ENCODE measurements around the gene GFRA1. TPM values are rescaled to one million over a fixed set of nuclear protein-coding genes. Genes with fewer than 3 reads are reported as not detected.

The GFRA1 gene
- total RNA-seq, 1 donor from 2014 or later = 44.1 TPM

- Mint-ChIP-seq H3K36me3 (ENCODE audit: unreplicated experiment) (no peaks in the 10 kb centered on the region), H3K27ac (ENCODE audit: unreplicated experiment) (no peak overlapping the region), H3K27me3 (ENCODE audit: unreplicated experiment) (no peaks in the 10 kb centered on the region), H3K4me1 (ENCODE audit: unreplicated experiment) (peaks cover 1% of the 10 kb centered on the region), H3K4me3 (ENCODE audit: unreplicated experiment) (no peak overlapping the region), H3K9me3 (ENCODE audit: unreplicated experiment) (peaks cover 9% of the 10 kb centered on the region)
- DNase-seq (ENCODE audit: extremely low spot score, unreplicated experiment) = no peak
- TF ChIP-seq CTCF (IDR thresholded peaks at IDR 0.05) = no peak
Observed at GRCh38 chr10:116201011-116201410, 72.0 kb downstream of the GFRA1 start.

GRCh38 chr10:116198676-116199035 lies 74.3 kb downstream of the GFRA1 start:
- Mint-ChIP-seq H3K27me3 (ENCODE audit: unreplicated experiment) (no peaks in the 10 kb centered on the region), H3K9me3 (ENCODE audit: unreplicated experiment) (peaks cover 26% of the 10 kb centered on the region), H3K4me1 (ENCODE audit: unreplicated experiment) (no peaks in the 10 kb centered on the region), H3K36me3 (ENCODE audit: unreplicated experiment) (peaks cover 2% of the 10 kb centered on the region), H3K27ac (ENCODE audit: unreplicated experiment) (no peak overlapping the region), H3K4me3 (ENCODE audit: unreplicated experiment) (no peak overlapping the region)
- TF ChIP-seq CTCF (IDR thresholded peaks at IDR 0.05) = no peak
- no peak for DNase-seq (ENCODE audit: extremely low spot score, unreplicated experiment)

DNA sequence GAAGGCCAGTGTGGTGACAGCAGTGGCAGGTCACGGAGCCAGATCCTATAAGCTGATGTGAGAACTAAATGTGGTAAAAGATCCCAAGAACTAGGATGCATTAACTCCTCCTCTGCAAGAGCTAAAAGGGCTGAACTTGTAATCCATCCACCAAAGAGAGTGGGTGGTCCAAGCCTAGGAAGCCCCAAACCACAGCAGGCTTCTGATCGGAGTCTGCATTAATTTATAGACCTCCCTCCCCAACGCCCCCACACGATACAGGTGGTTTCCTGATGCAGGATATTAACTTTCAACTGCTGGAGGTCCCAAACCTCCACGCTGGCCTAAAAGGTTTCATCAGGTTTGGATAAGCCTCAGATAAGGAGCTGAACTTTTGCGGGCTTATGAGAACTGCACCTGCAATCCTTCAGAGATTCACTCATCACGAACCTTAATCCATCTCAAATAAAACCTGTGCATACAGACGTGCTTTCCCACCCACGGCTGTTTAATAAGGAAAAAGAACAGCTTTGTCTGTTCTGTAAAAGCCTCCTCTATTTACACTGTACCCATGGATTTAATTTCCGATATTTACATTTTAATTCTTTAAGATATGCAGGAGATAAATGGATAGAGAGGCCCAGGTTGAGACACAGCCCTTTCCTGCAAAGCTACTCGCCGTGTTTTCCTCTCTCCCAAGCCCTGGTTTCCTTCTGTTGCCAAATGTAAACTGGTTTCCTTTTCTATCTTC lies 74.9 kb downstream of the GFRA1 start:
- peaks cover 26% of the 10 kb centered on the region for H3K9me3 Mint-ChIP-seq (ENCODE audit: unreplicated experiment)
- TF ChIP-seq CTCF (IDR thresholded peaks at IDR 0.05) = no peak
- H3K4me1 Mint-ChIP-seq (ENCODE audit: unreplicated experiment) = no peaks in the 10 kb centered on the region
- H3K27me3 Mint-ChIP-seq (ENCODE audit: unreplicated experiment) = no peaks in the 10 kb centered on the region
- DNase-seq (ENCODE audit: extremely low spot score, unreplicated experiment) = no peak
- peaks cover 2% of the 10 kb centered on the region for H3K36me3 Mint-ChIP-seq (ENCODE audit: unreplicated experiment)
- H3K27ac Mint-ChIP-seq (ENCODE audit: unreplicated experiment) = no peak overlapping the region
- H3K4me3 Mint-ChIP-seq (ENCODE audit: unreplicated experiment) = no peak overlapping the region

GRCh38 chr10:116195583-116195982 lies 77.4 kb downstream of the GFRA1 start:
- H3K27ac Mint-ChIP-seq (ENCODE audit: unreplicated experiment) = no peak overlapping the region
- H3K27me3 Mint-ChIP-seq (ENCODE audit: unreplicated experiment) = no peaks in the 10 kb centered on the region
- no peak for DNase-seq (ENCODE audit: extremely low spot score, unreplicated experiment)
- H3K36me3 Mint-ChIP-seq (ENCODE audit: unreplicated experiment) = peaks cover 2% of the 10 kb centered on the region
- no peaks in the 10 kb centered on the region for H3K4me1 Mint-ChIP-seq (ENCODE audit: unreplicated experiment)
- peaks cover 17% of the 10 kb centered on the region for H3K9me3 Mint-ChIP-seq (ENCODE audit: unreplicated experiment)
- no peak for TF ChIP-seq CTCF (IDR thresholded peaks at IDR 0.05)
- no peak overlapping the region for H3K4me3 Mint-ChIP-seq (ENCODE audit: unreplicated experiment)

DNA sequence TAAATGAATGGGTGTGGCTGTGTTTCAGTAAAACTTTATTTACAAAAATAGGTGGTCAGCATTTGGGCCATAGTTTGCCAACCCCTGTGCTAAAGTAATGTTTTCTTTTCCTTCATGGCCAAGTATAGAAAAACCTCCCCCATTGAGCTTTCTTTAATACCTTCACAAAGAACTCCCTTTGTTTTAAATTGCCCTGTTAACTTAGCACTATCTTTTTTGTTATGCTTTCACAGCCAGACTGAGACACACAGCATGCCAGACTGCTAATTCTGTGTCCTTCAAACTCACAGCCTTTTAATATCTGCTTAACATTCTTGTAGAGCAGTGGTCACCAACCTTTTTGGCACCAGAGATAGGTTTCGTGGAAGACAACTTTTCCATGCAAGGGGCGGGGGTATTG lies 78.0 kb downstream of the GFRA1 start:
- H3K36me3 Mint-ChIP-seq (ENCODE audit: unreplicated experiment) = peaks cover 2% of the 10 kb centered on the region
- DNase-seq (ENCODE audit: extremely low spot score, unreplicated experiment) = no peak
- TF ChIP-seq CTCF (IDR thresholded peaks at IDR 0.05) = no peak
- H3K4me1 Mint-ChIP-seq (ENCODE audit: unreplicated experiment) = no peaks in the 10 kb centered on the region
- no peak overlapping the region for H3K4me3 Mint-ChIP-seq (ENCODE audit: unreplicated experiment)
- H3K9me3 Mint-ChIP-seq (ENCODE audit: unreplicated experiment) = peaks cover 17% of the 10 kb centered on the region
- H3K27ac Mint-ChIP-seq (ENCODE audit: unreplicated experiment) = no peak overlapping the region
- H3K27me3 Mint-ChIP-seq (ENCODE audit: unreplicated experiment) = no peaks in the 10 kb centered on the region

Measured in osteocyte (in vitro differentiated cells).